ENCODE data around the gene PGM2. TPM values are rescaled to one million over a fixed set of nuclear protein-coding genes. Genes with fewer than 3 reads are reported as not detected.

PGM2 gene
- total RNA-seq, 1 experiment from 2014 or later, result 37.0 TPM

- Histone ChIP-seq H3K4me3 (peak overlapping the region; percentile 39; the same call in 1 of the 2 replicates), H3K27me3 (no peaks in the 10 kb centered on the region), H3K27ac (peak overlapping the region; percentile 47), H3K36me3 (no peaks in the 10 kb centered on the region), H3K4me1 (peaks cover 3% of the 10 kb centered on the region; the same call in 1 of the 2 replicates), H3K9me3 (replicated peaks) (no peaks in the 10 kb centered on the region)
- DNase-seq, result no peak
Observed at GRCh38 chr4:37909332-37910090, 83.0 kb downstream of the PGM2 start.

- no peak for DNase-seq
- Histone ChIP-seq H3K27me3 (no peaks in the 10 kb centered on the region; the same call in 1 of the 2 replicates), H3K4me1 (peaks cover 3% of the 10 kb centered on the region; the same call in 1 of the 2 replicates), H3K4me3 (no peak overlapping the region), H3K27ac (no peak overlapping the region), H3K36me3 (no peaks in the 10 kb centered on the region), H3K9me3 (replicated peaks) (no peaks in the 10 kb centered on the region)
Observed at GRCh38 chr4:37910091-37910486, 83.6 kb downstream of the PGM2 start.

Other genes starting within 250 kb of the PGM2 start
- 83.7 and 90.9 TPM in 2 replicates for gene RELL1, start 140.3 kb upstream of the PGM2 start, total RNA-seq (2014; rRNA removed; shearing (Covaris generic))
- gene TBC1D1, start 64.4 kb downstream of the PGM2 start, total RNA-seq (2014; rRNA removed; shearing (Covaris generic)), result 80.3 and 91.1 TPM in 2 replicates
- not detected in 2 replicates for gene PTTG2, start 133.7 kb downstream of the PGM2 start, total RNA-seq (2014; rRNA removed; shearing (Covaris generic))

All from SJCRH30 (cell line).